GM10266 (cell line): Measurements from ENCODE around the gene DDIT3.

Experiments
- DNase-seq: peaks from one replicate; pipeline ENCODE4 v3.0.0; 2012; ENCODE audit errors: extremely low spot score
- CTCF ChIP-seq: IDR thresholded peaks from 2 replicates; pipeline ENCODE4 v1.5.1; 2012; ENCODE audit warnings: mild to moderate bottlenecking, low read depth; ENCODE audit not compliant: control insufficient read depth, insufficient read depth; ENCODE audit errors: missing control alignments

DDIT3 gene

GRCh38 chr12:57476162-57476992 is 43.9 kb downstream of the DDIT3 start:
- peak; percentile 72 for TF ChIP-seq CTCF
- peak; percentile 83 for DNase-seq

- no peak for TF ChIP-seq CTCF
- DNase-seq: no peak
Measured at GRCh38 chr12:57475271-57476161, 44.8 kb downstream of the DDIT3 start.

GRCh38 chr12:57474862-57475261 is 45.5 kb downstream of the DDIT3 start:
- no peak for TF ChIP-seq CTCF

GRCh38 chr12:57474430-57474829 is 45.9 kb downstream of the DDIT3 start:
- no peak for TF ChIP-seq CTCF
- no peak for DNase-seq

More at GRCh38 chr12:57474862-57475261, 45.5 kb downstream of the DDIT3 start:
- no peak for DNase-seq

GRCh38 chr12:57473886-57474285 is 46.4 kb downstream of the DDIT3 start:
- TF ChIP-seq CTCF: no peak
- no peak for DNase-seq

- DNase-seq: no peak
- TF ChIP-seq CTCF: no peak
Measured at GRCh38 chr12:57473392-57473791, 46.9 kb downstream of the DDIT3 start.
